SK-N-MC (cell line): Measurements from ENCODE around the gene PHKA1.

Experiments
- EZH2 ChIP-seq: fragments of 200-600 bp; sonication (generic); IDR thresholded peaks from one replicate; pipeline ENCODE4 v1.6.1; 2017; ENCODE audit warnings: antibody characterized with exemption
- POLR2AphosphoS5 ChIP-seq: IDR thresholded peaks from 2 replicates; pipeline ENCODE4 v1.6.1; 2012; ENCODE audit warnings: mild to moderate bottlenecking, low read depth, low read length, borderline replicate concordance

- TF ChIP-seq EZH2 (no peak), POLR2AphosphoS5 (no peak)
Observed at GRCh38 chrX:72685018-72685417, 29.1 kb downstream of the PHKA1 start.
